Neural progenitor cell (in vitro differentiated cells): Measurements from ENCODE around the gene CYP3A5. TPM values are rescaled to one million over a fixed set of nuclear protein-coding genes. Genes with fewer than 3 reads are reported as not detected.
A peak's percentile ranks its signal among the peaks of the same experiment; 100 is the strongest.

Source experiments
- DNase-seq: peaks from one replicate; pipeline ENCODE4 v3.0.0-alpha.2; 2016; ENCODE audit warnings: low spot score
- H2AFZ ChIP-seq: fragments of 200-600 bp; sonication (generic); replicated peaks from 2 replicates; pipeline ENCODE4 v1.6.1; 2016; ENCODE audit warnings: antibody characterized with exemption
- H3F3A ChIP-seq: fragments of 200-600 bp; sonication (generic); 2 replicates; pipeline ENCODE4 v1.6.1; 2016; ENCODE audit warnings: antibody characterized with exemption, low read depth
- H3K27ac ChIP-seq: fragments of 200-600 bp; sonication (generic); 2 replicates; pipeline ENCODE4 v1.5.1; 2016; ENCODE audit warnings: mild to moderate bottlenecking
- H3K27me3 ChIP-seq: fragments of 200-600 bp; sonication (generic); 2 replicates; pipeline ENCODE4 v1.6.1; 2016; ENCODE audit warnings: mild to moderate bottlenecking, moderate library complexity
- H3K36me3 ChIP-seq: fragments of 200-600 bp; sonication (generic); 2 replicates; pipeline ENCODE4 v1.5.1; 2016
- H3K4me1 ChIP-seq: fragments of 200-600 bp; sonication (generic); 2 replicates; pipeline ENCODE4 v1.6.1; 2016; ENCODE audit warnings: mixed run types
- H3K4me2 ChIP-seq: fragments of 200-600 bp; sonication (generic); 2 replicates; pipeline ENCODE4 v1.6.1; 2016
- H3K4me3 ChIP-seq: fragments of 200-600 bp; sonication (generic); 2 replicates; pipeline ENCODE4 v1.5.1; 2016
- H3K79me2 ChIP-seq: fragments of 200-600 bp; sonication (generic); 2 replicates; pipeline ENCODE4 v1.6.1; 2016; ENCODE audit warnings: low read depth
- H3K9ac ChIP-seq: fragments of 200-600 bp; sonication (generic); 2 replicates; pipeline ENCODE4 v1.6.1; 2016
- H3K9me3 ChIP-seq: fragments of 200-600 bp; sonication (generic); 2 replicates; pipeline ENCODE4 v1.5.1; 2016; ENCODE audit warnings: low read depth
- H4K20me1 ChIP-seq: fragments of 200-600 bp; sonication (generic); 2 replicates; pipeline ENCODE4 v1.6.1; 2016; ENCODE audit warnings: low read depth
- H3K27ac Mint-ChIP-seq: 3 replicates; pipeline ENCODE4 v1.8.0; 2021; ENCODE audit warnings: mixed read lengths
- H3K27me3 Mint-ChIP-seq: 2 replicates; pipeline ENCODE4 v1.8.0; 2022; ENCODE audit warnings: low read depth, mild to moderate bottlenecking, inconsistent platforms, moderate library complexity, mixed read lengths; ENCODE audit not compliant: insufficient read depth
- H3K36me3 Mint-ChIP-seq: 3 replicates; pipeline ENCODE4 v1.8.0; 2021; ENCODE audit warnings: mixed read lengths
- H3K4me1 Mint-ChIP-seq: 3 replicates; pipeline ENCODE4 v1.8.0; 2021; ENCODE audit warnings: mixed read lengths
- H3K4me3 Mint-ChIP-seq: 3 replicates; pipeline ENCODE4 v1.8.0; 2021; ENCODE audit warnings: mild to moderate bottlenecking, moderate library complexity, mixed read lengths
- H3K9me3 Mint-ChIP-seq: 3 replicates; pipeline ENCODE4 v1.8.0; 2020; ENCODE audit warnings: mixed read lengths
- EZH2 ChIP-seq: fragments of 200-600 bp; sonication (generic); IDR thresholded peaks from 2 replicates; pipeline ENCODE4 v1.6.1; 2017; ENCODE audit warnings: antibody characterized with exemption, mild to moderate bottlenecking, moderate library complexity
- EZH2phosphoT487 ChIP-seq: fragments of 200-600 bp; sonication (generic); IDR thresholded peaks from 2 replicates; pipeline ENCODE4 v1.6.1; 2017; ENCODE audit warnings: antibody characterized with exemption
- total RNA-seq: library from RNA; depleted of rRNA; stranded (reverse); fragments of >200 nt; gene quantifications from 2 replicates; pipeline ENCODE4 v1.2.3, GENCODE V29; 2015; ENCODE audit warnings: low replicate concordance
- TF ChIP-seq, protein P1 (sequence below): fragments of 200-600 bp; sonication (generic); IDR thresholded peaks from 2 replicates; pipeline ENCODE4 v1.5.1; 2017; ENCODE audit warnings: antibody characterized with exemption, mild to moderate bottlenecking

Gene CYP3A5
- total RNA-seq, 1 donor from 2014 or later = not detected

DNA sequence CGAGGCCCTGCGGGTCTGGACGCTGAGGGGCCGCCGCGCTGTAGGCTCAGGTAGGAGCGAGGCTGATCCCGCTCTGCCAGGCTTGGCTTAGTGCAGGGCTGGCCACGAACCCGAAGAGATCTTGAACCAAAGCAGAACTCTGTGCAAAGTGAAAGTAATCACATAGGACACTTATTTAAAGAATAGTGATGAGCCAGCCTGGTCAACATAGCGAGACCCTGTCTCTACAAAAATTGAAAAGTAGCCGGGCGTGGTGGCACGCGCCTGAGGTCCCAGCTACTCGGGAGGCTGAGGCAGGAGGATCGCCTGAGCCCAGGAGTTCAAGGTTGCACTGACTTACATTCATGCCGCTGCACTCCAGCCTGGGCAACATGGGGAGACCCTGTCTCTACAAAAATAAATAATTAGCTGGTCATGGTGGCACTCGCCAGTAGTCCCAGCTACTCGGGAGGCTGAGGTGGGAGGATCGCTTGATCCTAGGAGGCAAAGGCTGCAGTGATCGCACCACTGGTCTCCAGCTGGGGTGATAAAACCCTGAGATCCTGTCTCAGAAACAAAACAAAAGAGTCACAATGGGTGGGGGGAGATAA, 62.5 kb downstream of the CYP3A5 start:
- TF ChIP-seq EZH2 = no peak
- TF ChIP-seq EZH2phosphoT487 = no peak
- TF ChIP-seq, protein P1, sequence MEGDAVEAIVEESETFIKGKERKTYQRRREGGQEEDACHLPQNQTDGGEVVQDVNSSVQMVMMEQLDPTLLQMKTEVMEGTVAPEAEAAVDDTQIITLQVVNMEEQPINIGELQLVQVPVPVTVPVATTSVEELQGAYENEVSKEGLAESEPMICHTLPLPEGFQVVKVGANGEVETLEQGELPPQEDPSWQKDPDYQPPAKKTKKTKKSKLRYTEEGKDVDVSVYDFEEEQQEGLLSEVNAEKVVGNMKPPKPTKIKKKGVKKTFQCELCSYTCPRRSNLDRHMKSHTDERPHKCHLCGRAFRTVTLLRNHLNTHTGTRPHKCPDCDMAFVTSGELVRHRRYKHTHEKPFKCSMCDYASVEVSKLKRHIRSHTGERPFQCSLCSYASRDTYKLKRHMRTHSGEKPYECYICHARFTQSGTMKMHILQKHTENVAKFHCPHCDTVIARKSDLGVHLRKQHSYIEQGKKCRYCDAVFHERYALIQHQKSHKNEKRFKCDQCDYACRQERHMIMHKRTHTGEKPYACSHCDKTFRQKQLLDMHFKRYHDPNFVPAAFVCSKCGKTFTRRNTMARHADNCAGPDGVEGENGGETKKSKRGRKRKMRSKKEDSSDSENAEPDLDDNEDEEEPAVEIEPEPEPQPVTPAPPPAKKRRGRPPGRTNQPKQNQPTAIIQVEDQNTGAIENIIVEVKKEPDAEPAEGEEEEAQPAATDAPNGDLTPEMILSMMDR = no peak
- Histone ChIP-seq H3K9ac (peak overlapping the region; percentile 95), H3K4me2 (peak overlapping the region; percentile 97), H3K9me3 (no peaks in the 10 kb centered on the region), H3K4me1 (peaks cover 6% of the 10 kb centered on the region), H3K27ac (no peak overlapping the region), H3K4me3 (peak overlapping the region; percentile 88), H2AFZ (peak overlapping the region; percentile 86), H3F3A (no peaks in the 10 kb centered on the region), H3K36me3 (no peaks in the 10 kb centered on the region), H3K79me2 (peaks cover 16% of the 10 kb centered on the region), H4K20me1 (no peaks in the 10 kb centered on the region), H3K27me3 (no peaks in the 10 kb centered on the region)
- peaks cover 3% of the 10 kb centered on the region for H3K27me3 Mint-ChIP-seq
- peak; percentile 12 for DNase-seq
- H3K36me3 Mint-ChIP-seq = peaks cover 7% of the 10 kb centered on the region
- no peak overlapping the region for H3K27ac Mint-ChIP-seq
- peaks cover 15% of the 10 kb centered on the region for H3K4me1 Mint-ChIP-seq
- H3K9me3 Mint-ChIP-seq = no peaks in the 10 kb centered on the region
- H3K4me3 Mint-ChIP-seq = peak overlapping the region; percentile 96

DNA sequence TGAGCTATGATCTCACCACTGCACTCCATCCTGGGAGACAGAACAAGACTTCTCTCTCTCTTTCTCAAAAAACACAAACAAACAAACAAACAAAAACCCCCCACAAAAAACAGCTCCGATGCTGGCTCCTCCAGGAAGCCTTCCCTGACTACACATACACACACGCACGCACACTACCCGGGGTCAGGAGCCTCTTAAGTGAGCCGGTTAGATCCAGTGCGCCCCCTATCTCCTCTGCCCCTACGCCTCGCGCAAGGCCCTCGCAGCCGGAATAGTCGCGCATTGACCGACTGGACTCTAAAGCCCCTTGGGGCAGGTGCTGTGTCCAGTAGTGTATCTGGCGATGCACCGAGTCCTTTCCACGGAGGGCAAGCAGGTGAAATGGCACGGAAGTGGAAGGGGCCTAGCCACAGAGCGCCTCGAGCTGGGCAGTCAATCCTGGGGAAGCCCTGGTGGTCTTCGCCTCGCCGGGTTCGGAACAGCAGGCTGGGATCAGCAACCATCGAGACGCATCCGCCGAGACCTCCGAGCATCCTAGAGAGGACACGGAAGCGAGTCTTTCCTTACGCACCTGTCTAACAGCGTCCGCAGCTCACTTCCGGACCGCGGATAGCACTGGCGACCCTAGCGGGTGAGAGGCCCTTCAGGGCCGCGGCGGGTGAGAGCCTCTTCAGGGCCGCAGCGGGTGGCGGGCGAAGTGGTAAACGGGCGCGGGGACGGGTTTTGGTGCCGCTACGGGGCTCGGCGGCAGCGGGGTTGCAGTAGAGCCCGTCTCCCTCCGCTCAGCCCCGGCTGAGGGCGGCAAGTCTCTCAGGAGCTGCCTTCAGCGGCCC, 63.2 kb downstream of the CYP3A5 start, which contains the start of gene ZSCAN25:
ZSCAN25 (plus strand) TSS at position 588 of the 833 bp plus-strand sequence. CDS start 2,661 bp downstream, outside the sequence.
- no peaks in the 10 kb centered on the region for H3F3A ChIP-seq
- peak within 1 kb of the TSS; percentile 88 for H3K4me3 ChIP-seq
- peak; percentile 96 for DNase-seq
- peak within 1 kb of the TSS; percentile 86 for H2AFZ ChIP-seq
- Mint-ChIP-seq H3K36me3 (peaks cover 5% of the 10 kb centered on the region), H3K4me3 (peak within 1 kb of the TSS; percentile 96), H3K27ac (peak within 1 kb of the TSS; percentile 94), H3K4me1 (peaks cover 15% of the 10 kb centered on the region), H3K27me3 (peaks cover 4% of the 10 kb centered on the region), H3K9me3 (no peaks in the 10 kb centered on the region)
- TF ChIP-seq, protein P1 = peak; percentile 65
- TF ChIP-seq EZH2phosphoT487 (no peak), EZH2 (peak; percentile 48)
- H3K4me1 ChIP-seq = peaks cover 6% of the 10 kb centered on the region
- H3K27me3 ChIP-seq = no peaks in the 10 kb centered on the region
- H3K79me2 ChIP-seq = peaks cover 16% of the 10 kb centered on the region
- H4K20me1 ChIP-seq = no peaks in the 10 kb centered on the region
- H3K36me3 ChIP-seq = no peaks in the 10 kb centered on the region
- H3K4me2 ChIP-seq = peak within 1 kb of the TSS; percentile 97
- peak within 1 kb of the TSS; percentile 95 for H3K9ac ChIP-seq
- H3K9me3 ChIP-seq = no peaks in the 10 kb centered on the region
- no peak within 1 kb of the TSS for H3K27ac ChIP-seq

DNA sequence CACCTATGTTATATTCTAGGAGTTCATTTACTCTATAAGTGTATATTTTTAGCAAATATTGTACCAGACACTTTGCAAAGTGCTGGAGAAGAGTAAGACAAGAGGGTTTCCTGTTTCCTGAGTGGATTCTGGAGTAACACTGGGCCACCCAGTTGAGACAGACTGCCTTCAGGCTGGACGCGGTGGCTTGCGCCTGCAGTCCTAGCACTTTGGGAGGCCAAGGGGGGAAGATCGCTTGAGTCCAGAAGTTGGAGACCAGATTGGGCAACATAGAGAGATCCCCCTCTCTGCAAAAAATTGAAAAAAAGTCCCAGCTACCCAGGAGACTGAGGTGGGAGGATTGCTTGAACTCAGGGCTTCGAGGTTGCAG, 63.8 kb downstream of the CYP3A5 start:
- peaks cover 5% of the 10 kb centered on the region for H3K36me3 Mint-ChIP-seq
- peaks cover 6% of the 10 kb centered on the region for H3K27me3 Mint-ChIP-seq
- Histone ChIP-seq H3F3A (no peaks in the 10 kb centered on the region), H3K27me3 (no peaks in the 10 kb centered on the region), H2AFZ (peak overlapping the region; percentile 86), H3K4me3 (peak overlapping the region; percentile 88), H3K36me3 (no peaks in the 10 kb centered on the region), H3K9ac (no peak overlapping the region), H3K79me2 (peaks cover 16% of the 10 kb centered on the region), H3K27ac (no peak overlapping the region), H4K20me1 (no peaks in the 10 kb centered on the region), H3K4me2 (peak overlapping the region; percentile 97), H3K4me1 (peaks cover 6% of the 10 kb centered on the region), H3K9me3 (no peaks in the 10 kb centered on the region)
- no peaks in the 10 kb centered on the region for H3K9me3 Mint-ChIP-seq
- H3K27ac Mint-ChIP-seq = no peak overlapping the region
- no peak for DNase-seq
- peaks cover 15% of the 10 kb centered on the region for H3K4me1 Mint-ChIP-seq
- H3K4me3 Mint-ChIP-seq = peak overlapping the region; percentile 96
- TF ChIP-seq, protein P1 = no peak
- TF ChIP-seq EZH2 = no peak
- no peak for TF ChIP-seq EZH2phosphoT487
